ENCODE measurements around the gene TRERF1. TPM values are rescaled to one million over a fixed set of nuclear protein-coding genes. Genes with fewer than 3 reads are reported as not detected.

The TRERF1 gene
- total RNA-seq, 1 donor from 2014 or later: 37.3 TPM

GRCh38 chr6:42260396-42260888 is 191.3 kb downstream of the TRERF1 start:
- Mint-ChIP-seq H3K4me3 (no peak overlapping the region), H3K9me3 (no peaks in the 10 kb centered on the region), H3K4me1 (peaks cover 9% of the 10 kb centered on the region), H3K36me3 (ENCODE audit: low read depth) (peaks cover 32% of the 10 kb centered on the region), H3K27me3 (no peaks in the 10 kb centered on the region), H3K27ac (no peak overlapping the region)
- no peak for DNase-seq
- intact Hi-C loops (cut with micrococcal nuclease): loop anchor here (2.0 to 5.0 kb wide), 3 partner anchors 190 to 286 kb away; partner anchors contain the start of gene TRERF1

GRCh38 chr6:42259841-42260395 is 191.8 kb downstream of the TRERF1 start:
- Mint-ChIP-seq H3K27me3 (no peaks in the 10 kb centered on the region), H3K36me3 (ENCODE audit: low read depth) (peaks cover 35% of the 10 kb centered on the region), H3K9me3 (no peaks in the 10 kb centered on the region), H3K4me1 (peaks cover 10% of the 10 kb centered on the region), H3K27ac (no peak overlapping the region), H3K4me3 (no peak overlapping the region)
- intact Hi-C loops (cut with micrococcal nuclease): loop anchor here (2.0 to 5.0 kb wide), 3 partner anchors 191 to 287 kb away; partner anchors contain the start of gene TRERF1
- DNase-seq: no peak

GRCh38 chr6:42259286-42259685 is 192.4 kb downstream of the TRERF1 start:
- Mint-ChIP-seq H3K4me1 (peaks cover 10% of the 10 kb centered on the region), H3K27ac (no peak overlapping the region), H3K4me3 (no peak overlapping the region), H3K27me3 (no peaks in the 10 kb centered on the region), H3K36me3 (ENCODE audit: low read depth) (peaks cover 40% of the 10 kb centered on the region), H3K9me3 (no peaks in the 10 kb centered on the region)
- intact Hi-C loops (cut with micrococcal nuclease): no loop called here
- no peak for DNase-seq

GRCh38 chr6:42257614-42258013 is 194.1 kb downstream of the TRERF1 start:
- DNase-seq: no peak
- peaks cover 10% of the 10 kb centered on the region for H3K4me1 Mint-ChIP-seq
- H3K4me3 Mint-ChIP-seq: no peak overlapping the region
- intact Hi-C loops (cut with micrococcal nuclease): no loop called here
- H3K27me3 Mint-ChIP-seq: no peaks in the 10 kb centered on the region
- no peaks in the 10 kb centered on the region for H3K9me3 Mint-ChIP-seq
- peaks cover 43% of the 10 kb centered on the region for H3K36me3 Mint-ChIP-seq (ENCODE audit: low read depth)
- no peak overlapping the region for H3K27ac Mint-ChIP-seq

- H3K36me3 Mint-ChIP-seq (ENCODE audit: low read depth): peaks cover 43% of the 10 kb centered on the region
- DNase-seq: no peak
- H3K27ac Mint-ChIP-seq: no peak overlapping the region
- H3K4me1 Mint-ChIP-seq: peaks cover 11% of the 10 kb centered on the region
- intact Hi-C loops (cut with micrococcal nuclease): no loop called here
- no peaks in the 10 kb centered on the region for H3K9me3 Mint-ChIP-seq
- H3K4me3 Mint-ChIP-seq: no peak overlapping the region
- no peaks in the 10 kb centered on the region for H3K27me3 Mint-ChIP-seq
Measured at GRCh38 chr6:42257063-42257462, 194.7 kb downstream of the TRERF1 start.

GRCh38 chr6:42255050-42255449 is 196.7 kb downstream of the TRERF1 start:
- Mint-ChIP-seq H3K36me3 (ENCODE audit: low read depth) (peaks cover 48% of the 10 kb centered on the region), H3K4me3 (no peak overlapping the region), H3K4me1 (peaks cover 4% of the 10 kb centered on the region), H3K9me3 (no peaks in the 10 kb centered on the region), H3K27me3 (no peaks in the 10 kb centered on the region), H3K27ac (peak overlapping the region; percentile 34)
- intact Hi-C loops (cut with micrococcal nuclease): no loop called here
- DNase-seq: no peak

GRCh38 chr6:42254505-42254904 is 197.2 kb downstream of the TRERF1 start:
- Mint-ChIP-seq H3K9me3 (no peaks in the 10 kb centered on the region), H3K4me1 (peaks cover 4% of the 10 kb centered on the region), H3K27me3 (no peaks in the 10 kb centered on the region), H3K36me3 (ENCODE audit: low read depth) (peaks cover 48% of the 10 kb centered on the region), H3K4me3 (no peak overlapping the region), H3K27ac (no peak overlapping the region)
- intact Hi-C loops (cut with micrococcal nuclease): no loop called here
- DNase-seq: no peak

- DNase-seq: no peak
- no peaks in the 10 kb centered on the region for H3K9me3 Mint-ChIP-seq
- no peak overlapping the region for H3K27ac Mint-ChIP-seq
- peaks cover 4% of the 10 kb centered on the region for H3K4me1 Mint-ChIP-seq
- intact Hi-C loops (cut with micrococcal nuclease): no loop called here
- H3K4me3 Mint-ChIP-seq: no peak overlapping the region
- no peaks in the 10 kb centered on the region for H3K27me3 Mint-ChIP-seq
- peaks cover 47% of the 10 kb centered on the region for H3K36me3 Mint-ChIP-seq (ENCODE audit: low read depth)
Measured at GRCh38 chr6:42251911-42252637, 199.7 kb downstream of the TRERF1 start.

- H3K27me3 Mint-ChIP-seq: no peaks in the 10 kb centered on the region
- no peaks in the 10 kb centered on the region for H3K9me3 Mint-ChIP-seq
- H3K27ac Mint-ChIP-seq: no peak overlapping the region
- H3K4me1 Mint-ChIP-seq: peaks cover 4% of the 10 kb centered on the region
- DNase-seq: no peak
- peaks cover 46% of the 10 kb centered on the region for H3K36me3 Mint-ChIP-seq (ENCODE audit: low read depth)
- no peak overlapping the region for H3K4me3 Mint-ChIP-seq
- intact Hi-C loops (cut with micrococcal nuclease): no loop called here
Measured at GRCh38 chr6:42251500-42251899, 200.2 kb downstream of the TRERF1 start.

- H3K36me3 Mint-ChIP-seq (ENCODE audit: low read depth): peaks cover 40% of the 10 kb centered on the region
- H3K27me3 Mint-ChIP-seq: no peaks in the 10 kb centered on the region
- no peak for DNase-seq
- intact Hi-C loops (cut with micrococcal nuclease): no loop called here
- H3K4me1 Mint-ChIP-seq: peaks cover 2% of the 10 kb centered on the region
- H3K4me3 Mint-ChIP-seq: no peak overlapping the region
- no peaks in the 10 kb centered on the region for H3K9me3 Mint-ChIP-seq
- no peak overlapping the region for H3K27ac Mint-ChIP-seq
Measured at GRCh38 chr6:42250274-42250931, 201.3 kb downstream of the TRERF1 start.

GRCh38 chr6:42249279-42249678 is 202.4 kb downstream of the TRERF1 start:
- Mint-ChIP-seq H3K36me3 (ENCODE audit: low read depth) (peaks cover 40% of the 10 kb centered on the region), H3K4me1 (peaks cover 2% of the 10 kb centered on the region), H3K27me3 (no peaks in the 10 kb centered on the region), H3K4me3 (no peak overlapping the region), H3K9me3 (no peaks in the 10 kb centered on the region), H3K27ac (no peak overlapping the region)
- intact Hi-C loops (cut with micrococcal nuclease): no loop called here
- no peak for DNase-seq

- Mint-ChIP-seq H3K27ac (no peak overlapping the region), H3K4me3 (no peak overlapping the region), H3K36me3 (ENCODE audit: low read depth) (peaks cover 39% of the 10 kb centered on the region), H3K9me3 (no peaks in the 10 kb centered on the region), H3K4me1 (no peaks in the 10 kb centered on the region), H3K27me3 (no peaks in the 10 kb centered on the region)
- no peak for DNase-seq
- intact Hi-C loops (cut with micrococcal nuclease): no loop called here
Measured at GRCh38 chr6:42243046-42243445, 208.7 kb downstream of the TRERF1 start.

GRCh38 chr6:42241915-42242314 is 209.8 kb downstream of the TRERF1 start:
- Mint-ChIP-seq H3K36me3 (ENCODE audit: low read depth) (peaks cover 41% of the 10 kb centered on the region), H3K27ac (no peak overlapping the region), H3K4me3 (no peak overlapping the region), H3K4me1 (no peaks in the 10 kb centered on the region), H3K9me3 (no peaks in the 10 kb centered on the region), H3K27me3 (no peaks in the 10 kb centered on the region)
- DNase-seq: no peak
- intact Hi-C loops (cut with micrococcal nuclease): no loop called here

GRCh38 chr6:42239736-42240375 is 211.9 kb downstream of the TRERF1 start:
- H3K4me3 Mint-ChIP-seq: no peak overlapping the region
- H3K27ac Mint-ChIP-seq: no peak overlapping the region
- no peaks in the 10 kb centered on the region for H3K9me3 Mint-ChIP-seq
- peaks cover 47% of the 10 kb centered on the region for H3K36me3 Mint-ChIP-seq (ENCODE audit: low read depth)
- no peaks in the 10 kb centered on the region for H3K4me1 Mint-ChIP-seq
- no peak for DNase-seq
- intact Hi-C loops (cut with micrococcal nuclease): no loop called here
- no peaks in the 10 kb centered on the region for H3K27me3 Mint-ChIP-seq

Data from activated CD4-positive, alpha-beta T cell treated with anti-CD3 and anti-CD28 coated beads, Interleukin-2, amount 10 ng/mL, durations not matched to agents 24 days and 14 days (primary cell).